Measurements from ENCODE around the gene BECN2.

Gene BECN2

GRCh38 chr1:241957692-241958494 lies at the start of gene BECN2:
Gene BECN2, plus strand, starts transcription at chr1:241957767. Its CDS starts 0 bp downstream, at chr1:241957767.
- TF ChIP-seq CTCF (IDR thresholded peaks at IDR 0.05; ENCODE audit: low read length) (no peak), EZH2 (optimal IDR thresholded peaks at IDR 0.05; ENCODE audit: low read depth, low read length) (no peak), EZH2phosphoT487 (IDR thresholded peaks at IDR 0.05; ENCODE audit: low read length) (no peak)
- Histone ChIP-seq H3K79me2 (ENCODE audit: low read length) (no peaks in the 10 kb centered on the region), H3K36me3 (replicated peaks; ENCODE audit: insufficient read depth, low read length) (no peaks in the 10 kb centered on the region), H3K9ac (ENCODE audit: low read length) (no peak within 1 kb of the TSS), H3K4me2 (ENCODE audit: low read depth, low read length) (no peak within 1 kb of the TSS), H2AFZ (ENCODE audit: low read length) (no peak within 1 kb of the TSS), H3K9me3 (replicated peaks; ENCODE audit: insufficient read depth, low read length) (no peaks in the 10 kb centered on the region), H4K20me1 (ENCODE audit: insufficient read depth, low read length) (no peaks in the 10 kb centered on the region), H3K27ac (ENCODE audit: low read length) (no peak within 1 kb of the TSS), H3F3A (ENCODE audit: insufficient read depth, low read length) (no peaks in the 10 kb centered on the region), H3K4me1 (ENCODE audit: low read length) (no peaks in the 10 kb centered on the region), H3K4me3 (ENCODE audit: low read length) (no peak within 1 kb of the TSS), H3K9me2 (replicated peaks; ENCODE audit: insufficient read depth, low read length) (no peaks in the 10 kb centered on the region), H3K27me3 (replicated peaks; ENCODE audit: insufficient read depth, low read length) (no peaks in the 10 kb centered on the region)
- DNase-seq = no peak

- Histone ChIP-seq H3K4me1 (ENCODE audit: low read length) (no peaks in the 10 kb centered on the region), H2AFZ (ENCODE audit: low read length) (no peak overlapping the region), H3K27me3 (replicated peaks; ENCODE audit: insufficient read depth, low read length) (no peaks in the 10 kb centered on the region), H3K4me3 (ENCODE audit: low read length) (no peak overlapping the region), H3K79me2 (ENCODE audit: low read length) (no peaks in the 10 kb centered on the region), H3K9me2 (replicated peaks; ENCODE audit: insufficient read depth, low read length) (no peaks in the 10 kb centered on the region), H3F3A (ENCODE audit: insufficient read depth, low read length) (no peaks in the 10 kb centered on the region), H3K36me3 (replicated peaks; ENCODE audit: insufficient read depth, low read length) (no peaks in the 10 kb centered on the region), H3K4me2 (ENCODE audit: low read depth, low read length) (no peak overlapping the region), H3K9ac (ENCODE audit: low read length) (no peak overlapping the region), H4K20me1 (ENCODE audit: insufficient read depth, low read length) (no peaks in the 10 kb centered on the region), H3K9me3 (replicated peaks; ENCODE audit: insufficient read depth, low read length) (no peaks in the 10 kb centered on the region), H3K27ac (ENCODE audit: low read length) (no peak overlapping the region)
- DNase-seq = no peak
- no peak for TF ChIP-seq CTCF (IDR thresholded peaks at IDR 0.05; ENCODE audit: low read length)
- TF ChIP-seq EZH2 (optimal IDR thresholded peaks at IDR 0.05; ENCODE audit: low read depth, low read length) = no peak
- TF ChIP-seq EZH2phosphoT487 (IDR thresholded peaks at IDR 0.05; ENCODE audit: low read length) = no peak
These were observed 41.4 kb upstream of the BECN2 start for GRCh38 chr1:241916196-241916595.

- Histone ChIP-seq H3K4me3 (ENCODE audit: low read length) (no peak overlapping the region), H3K27ac (ENCODE audit: low read length) (no peak overlapping the region), H3K27me3 (replicated peaks; ENCODE audit: insufficient read depth, low read length) (no peaks in the 10 kb centered on the region), H3K4me2 (ENCODE audit: low read depth, low read length) (no peak overlapping the region), H3K79me2 (ENCODE audit: low read length) (no peaks in the 10 kb centered on the region), H3K9me2 (replicated peaks; ENCODE audit: insufficient read depth, low read length) (no peaks in the 10 kb centered on the region), H3F3A (ENCODE audit: insufficient read depth, low read length) (no peaks in the 10 kb centered on the region), H3K36me3 (replicated peaks; ENCODE audit: insufficient read depth, low read length) (no peaks in the 10 kb centered on the region), H3K4me1 (ENCODE audit: low read length) (no peaks in the 10 kb centered on the region), H4K20me1 (ENCODE audit: insufficient read depth, low read length) (no peaks in the 10 kb centered on the region), H2AFZ (ENCODE audit: low read length) (no peak overlapping the region), H3K9me3 (replicated peaks; ENCODE audit: insufficient read depth, low read length) (no peaks in the 10 kb centered on the region), H3K9ac (ENCODE audit: low read length) (no peak overlapping the region)
- no peak for TF ChIP-seq EZH2phosphoT487 (IDR thresholded peaks at IDR 0.05; ENCODE audit: low read length)
- TF ChIP-seq EZH2 (optimal IDR thresholded peaks at IDR 0.05; ENCODE audit: low read depth, low read length) = no peak
- no peak for TF ChIP-seq CTCF (IDR thresholded peaks at IDR 0.05; ENCODE audit: low read length)
- no peak for DNase-seq
These were observed 40.1 kb upstream of the BECN2 start for GRCh38 chr1:241917487-241917886.

All from MM.1S (cell line).